ENCODE data around the gene ANKRD33B.
"Not testable (repeated sequence)": the region's sequence is repeated elsewhere in the genome, so short reads cannot be mapped to it uniquely, and the experiment has no call there.

- TF ChIP-seq POLR2AphosphoS5, POLR2A (IDR thresholded peaks at IDR 0.05): not testable (repeated sequence)
- TF ChIP-seq, protein P1, sequence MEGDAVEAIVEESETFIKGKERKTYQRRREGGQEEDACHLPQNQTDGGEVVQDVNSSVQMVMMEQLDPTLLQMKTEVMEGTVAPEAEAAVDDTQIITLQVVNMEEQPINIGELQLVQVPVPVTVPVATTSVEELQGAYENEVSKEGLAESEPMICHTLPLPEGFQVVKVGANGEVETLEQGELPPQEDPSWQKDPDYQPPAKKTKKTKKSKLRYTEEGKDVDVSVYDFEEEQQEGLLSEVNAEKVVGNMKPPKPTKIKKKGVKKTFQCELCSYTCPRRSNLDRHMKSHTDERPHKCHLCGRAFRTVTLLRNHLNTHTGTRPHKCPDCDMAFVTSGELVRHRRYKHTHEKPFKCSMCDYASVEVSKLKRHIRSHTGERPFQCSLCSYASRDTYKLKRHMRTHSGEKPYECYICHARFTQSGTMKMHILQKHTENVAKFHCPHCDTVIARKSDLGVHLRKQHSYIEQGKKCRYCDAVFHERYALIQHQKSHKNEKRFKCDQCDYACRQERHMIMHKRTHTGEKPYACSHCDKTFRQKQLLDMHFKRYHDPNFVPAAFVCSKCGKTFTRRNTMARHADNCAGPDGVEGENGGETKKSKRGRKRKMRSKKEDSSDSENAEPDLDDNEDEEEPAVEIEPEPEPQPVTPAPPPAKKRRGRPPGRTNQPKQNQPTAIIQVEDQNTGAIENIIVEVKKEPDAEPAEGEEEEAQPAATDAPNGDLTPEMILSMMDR (IDR thresholded peaks at IDR 0.05), result not testable (repeated sequence)
These were observed 14.8 kb upstream of the ANKRD33B start for GRCh38 chr5:10549123-10549514.

All from upper lobe of left lung (tissue), 4 donors.